Glutamatergic neuron (in vitro differentiated cells): ENCODE data around the gene DACT1. TPM values are rescaled to one million over a fixed set of nuclear protein-coding genes. Genes with fewer than 3 reads are reported as not detected.
"Not testable (repeated sequence)": the region's sequence is repeated elsewhere in the genome, so short reads cannot be mapped to it uniquely, and the experiment has no call there.

Experiments
- DNase-seq: peaks from one replicate; pipeline ENCODE4 v3.0.0; 2022
- H3K27ac Mint-ChIP-seq: one replicate; pipeline ENCODE4 v1.8.0; 2020; ENCODE audit warnings: mild to moderate bottlenecking, mixed read lengths, inconsistent platforms; ENCODE audit not compliant: unreplicated experiment
- H3K27me3 Mint-ChIP-seq: one replicate; pipeline ENCODE4 v1.8.0; 2020; ENCODE audit warnings: mild to moderate bottlenecking, moderate library complexity, mixed read lengths, inconsistent platforms; ENCODE audit not compliant: unreplicated experiment
- H3K36me3 Mint-ChIP-seq: one replicate; pipeline ENCODE4 v1.8.0; 2020; ENCODE audit warnings: mild to moderate bottlenecking, mixed read lengths, inconsistent platforms; ENCODE audit not compliant: unreplicated experiment
- H3K4me1 Mint-ChIP-seq: one replicate; pipeline ENCODE4 v1.8.0; 2020; ENCODE audit warnings: mild to moderate bottlenecking, low read depth, mixed read lengths, inconsistent platforms; ENCODE audit not compliant: unreplicated experiment
- H3K4me3 Mint-ChIP-seq: one replicate; pipeline ENCODE4 v1.8.0; 2020; ENCODE audit warnings: mild to moderate bottlenecking, mixed read lengths, inconsistent platforms; ENCODE audit not compliant: unreplicated experiment
- H3K9me3 Mint-ChIP-seq: one replicate; pipeline ENCODE4 v1.8.0; 2020; ENCODE audit warnings: mild to moderate bottlenecking, moderate library complexity, mixed read lengths, inconsistent platforms; ENCODE audit not compliant: unreplicated experiment
- long read RNA-seq: library from polyadenylated mRNA; unstranded; transcript quantifications from one replicate; pipeline ENCODE4 v2.0.0, GENCODE V29; 2020; ENCODE audit not compliant: unreplicated experiment
- total RNA-seq: library from RNA; stranded (reverse); fragmentation: NEBNext Ultra II Directional; extraction: Animal tissue kit (Norgen Biotek cat#: 25700); gene quantifications from one replicate; pipeline ENCODE4 v1.2.1, GENCODE V29; 2021; ENCODE audit not compliant: unreplicated experiment
- TF ChIP-seq, protein P1 (sequence below): fragments of 200-600 bp; sonication (generic); IDR thresholded peaks from one replicate; pipeline ENCODE4 v1.5.0; 2021; ENCODE audit not compliant: partially characterized antibody, unreplicated experiment

The DACT1 gene
- 39.9 TPM for total RNA-seq
- long read RNA-seq, partial matches to known transcripts: 6 of 7 reads
- long read RNA-seq, other reads (novel, unspliced or antisense): 0 of 7 reads

DNA sequence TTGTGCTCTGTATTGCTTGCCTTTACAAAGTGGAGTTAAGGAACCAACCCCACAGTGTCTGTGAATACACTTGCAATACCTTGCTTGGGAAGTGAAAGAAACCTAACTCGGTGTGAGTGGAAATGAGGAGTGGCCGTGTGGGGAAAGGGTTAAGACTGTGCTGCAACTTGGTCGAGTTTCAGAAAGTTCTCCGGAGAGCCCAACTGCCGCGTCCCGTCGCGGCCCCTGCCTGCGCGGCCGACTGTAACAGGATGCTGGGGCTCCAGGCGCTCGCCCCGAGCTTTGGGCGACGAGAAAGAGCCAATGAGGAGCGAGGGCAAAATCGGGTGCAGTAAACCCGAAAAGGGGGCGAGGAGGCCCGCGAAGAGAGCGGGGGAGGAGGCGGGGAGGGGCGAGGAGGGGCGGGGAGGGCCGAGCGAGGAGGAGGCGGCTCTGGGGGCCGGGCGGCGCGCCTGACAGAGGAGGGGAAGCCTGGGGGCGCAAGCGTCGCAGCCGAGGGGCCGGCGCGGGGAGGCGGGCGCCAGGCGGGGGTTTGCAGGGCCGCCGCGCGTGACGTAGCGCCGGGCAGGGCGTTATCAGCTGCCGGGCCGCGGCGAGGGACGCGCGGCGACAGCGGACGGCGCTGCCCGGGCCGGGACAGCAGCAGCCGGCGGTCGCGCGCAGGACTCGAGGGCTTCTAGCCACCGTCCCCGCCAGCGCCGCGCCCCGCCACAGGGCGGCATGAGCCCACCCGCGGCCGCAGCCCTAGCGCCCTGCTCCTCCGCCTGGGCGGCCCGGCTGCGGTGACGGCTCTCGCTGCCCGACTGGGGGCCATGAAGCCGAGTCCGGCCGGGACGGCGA is at the start of gene DACT1:
DACT1 (plus strand) TSS at position 572 of the 840 bp plus-strand sequence; CDS start at position 813, 241 bp downstream.
- peaks cover 14% of the 10 kb centered on the region for H3K27me3 Mint-ChIP-seq
- no peaks in the 10 kb centered on the region for H3K36me3 Mint-ChIP-seq
- peaks cover 8% of the 10 kb centered on the region for H3K9me3 Mint-ChIP-seq
- H3K4me1 Mint-ChIP-seq: peaks cover 29% of the 10 kb centered on the region
- H3K27ac Mint-ChIP-seq: peak within 1 kb of the TSS; percentile 91
- DNase-seq: peak; percentile 75
- TF ChIP-seq, protein P1, sequence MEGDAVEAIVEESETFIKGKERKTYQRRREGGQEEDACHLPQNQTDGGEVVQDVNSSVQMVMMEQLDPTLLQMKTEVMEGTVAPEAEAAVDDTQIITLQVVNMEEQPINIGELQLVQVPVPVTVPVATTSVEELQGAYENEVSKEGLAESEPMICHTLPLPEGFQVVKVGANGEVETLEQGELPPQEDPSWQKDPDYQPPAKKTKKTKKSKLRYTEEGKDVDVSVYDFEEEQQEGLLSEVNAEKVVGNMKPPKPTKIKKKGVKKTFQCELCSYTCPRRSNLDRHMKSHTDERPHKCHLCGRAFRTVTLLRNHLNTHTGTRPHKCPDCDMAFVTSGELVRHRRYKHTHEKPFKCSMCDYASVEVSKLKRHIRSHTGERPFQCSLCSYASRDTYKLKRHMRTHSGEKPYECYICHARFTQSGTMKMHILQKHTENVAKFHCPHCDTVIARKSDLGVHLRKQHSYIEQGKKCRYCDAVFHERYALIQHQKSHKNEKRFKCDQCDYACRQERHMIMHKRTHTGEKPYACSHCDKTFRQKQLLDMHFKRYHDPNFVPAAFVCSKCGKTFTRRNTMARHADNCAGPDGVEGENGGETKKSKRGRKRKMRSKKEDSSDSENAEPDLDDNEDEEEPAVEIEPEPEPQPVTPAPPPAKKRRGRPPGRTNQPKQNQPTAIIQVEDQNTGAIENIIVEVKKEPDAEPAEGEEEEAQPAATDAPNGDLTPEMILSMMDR: no peak
- H3K4me3 Mint-ChIP-seq: peak within 1 kb of the TSS; percentile 97

- H3K27me3 Mint-ChIP-seq, H3K9me3 Mint-ChIP-seq, H3K4me3 Mint-ChIP-seq, H3K4me1 Mint-ChIP-seq, DNase-seq, H3K27ac Mint-ChIP-seq: not testable (repeated sequence)
- H3K36me3 Mint-ChIP-seq: peaks cover 11% of the 10 kb centered on the region
These were observed 49.4 kb upstream of the DACT1 start for GRCh38 chr14:58588321-58588720.

GRCh38 chr14:58593977-58594376 is 43.8 kb upstream of the DACT1 start:
- H3K9me3 Mint-ChIP-seq: peaks cover 5% of the 10 kb centered on the region
- H3K4me3 Mint-ChIP-seq: no peak overlapping the region
- DNase-seq: no peak
- H3K4me1 Mint-ChIP-seq: peaks cover 2% of the 10 kb centered on the region
- TF ChIP-seq, protein P1: no peak
- H3K36me3 Mint-ChIP-seq: no peaks in the 10 kb centered on the region
- peaks cover 5% of the 10 kb centered on the region for H3K27me3 Mint-ChIP-seq
- H3K27ac Mint-ChIP-seq: no peak overlapping the region

GRCh38 chr14:58597041-58597440 is 40.7 kb upstream of the DACT1 start:
- TF ChIP-seq, protein P1: no peak
- Mint-ChIP-seq H3K27me3 (peaks cover 2% of the 10 kb centered on the region), H3K9me3 (no peaks in the 10 kb centered on the region), H3K4me3 (no peak overlapping the region), H3K4me1 (no peaks in the 10 kb centered on the region), H3K27ac (no peak overlapping the region), H3K36me3 (no peaks in the 10 kb centered on the region)
- no peak for DNase-seq

- Mint-ChIP-seq H3K4me1 (no peaks in the 10 kb centered on the region), H3K36me3 (no peaks in the 10 kb centered on the region), H3K9me3 (no peaks in the 10 kb centered on the region), H3K4me3 (no peak overlapping the region), H3K27ac (no peak overlapping the region), H3K27me3 (peaks cover 2% of the 10 kb centered on the region)
- TF ChIP-seq, protein P1: no peak
- no peak for DNase-seq
These were observed 39.5 kb upstream of the DACT1 start for GRCh38 chr14:58598028-58598803.
